Measurements from ENCODE around the gene QKI. TPM values are rescaled to one million over a fixed set of nuclear protein-coding genes. Genes with fewer than 3 reads are reported as not detected.
A peak's percentile ranks its signal among the peaks of the same experiment; 100 is the strongest.

Gene QKI
- total and polyA plus RNA-seq, 10 of the 15 experiments (the other 5 are each of a cell fraction or from before 2014, with no cell fraction given), result 4.7 to 72.5 (median 38.9) TPM

DNA sequence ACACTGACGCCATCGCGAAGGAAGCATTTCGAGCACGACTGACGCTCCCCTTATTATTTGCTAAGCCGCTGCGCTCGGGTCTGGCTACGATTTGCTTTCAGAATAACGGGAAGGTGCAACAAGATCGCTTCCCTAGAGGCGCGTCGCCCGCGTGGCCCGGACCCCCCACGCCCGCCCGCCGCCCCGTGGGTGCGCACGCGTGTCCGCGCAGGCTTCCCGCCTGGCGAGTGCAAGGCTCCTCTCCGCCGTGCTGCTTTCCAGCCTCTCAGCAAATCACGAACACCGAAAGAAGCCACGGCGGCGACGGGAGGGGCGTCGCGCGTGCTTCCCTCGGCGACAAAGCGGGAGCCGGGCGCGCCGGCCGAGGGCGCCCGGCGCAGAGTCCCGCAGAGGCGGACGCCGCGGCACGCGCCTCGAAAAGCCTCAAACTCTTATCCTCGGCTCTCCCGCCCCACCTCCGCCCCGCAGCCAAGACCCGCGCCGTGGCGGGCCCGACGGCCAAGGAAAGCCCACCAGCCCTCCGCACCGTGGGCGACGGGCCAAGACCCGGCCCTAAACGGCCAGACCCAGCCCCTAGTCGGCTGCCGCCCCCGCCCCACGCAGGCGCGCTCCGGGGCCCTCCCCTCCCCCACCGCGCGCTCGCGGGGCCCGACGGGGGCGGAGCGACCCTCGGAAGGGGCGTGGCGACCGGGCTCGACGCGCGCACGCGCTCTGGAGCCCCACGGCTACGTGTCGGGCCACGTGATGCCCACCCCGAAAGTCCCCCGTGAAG, 987 bp upstream of the QKI start (continued):
- TF ChIP-seq, protein P1, sequence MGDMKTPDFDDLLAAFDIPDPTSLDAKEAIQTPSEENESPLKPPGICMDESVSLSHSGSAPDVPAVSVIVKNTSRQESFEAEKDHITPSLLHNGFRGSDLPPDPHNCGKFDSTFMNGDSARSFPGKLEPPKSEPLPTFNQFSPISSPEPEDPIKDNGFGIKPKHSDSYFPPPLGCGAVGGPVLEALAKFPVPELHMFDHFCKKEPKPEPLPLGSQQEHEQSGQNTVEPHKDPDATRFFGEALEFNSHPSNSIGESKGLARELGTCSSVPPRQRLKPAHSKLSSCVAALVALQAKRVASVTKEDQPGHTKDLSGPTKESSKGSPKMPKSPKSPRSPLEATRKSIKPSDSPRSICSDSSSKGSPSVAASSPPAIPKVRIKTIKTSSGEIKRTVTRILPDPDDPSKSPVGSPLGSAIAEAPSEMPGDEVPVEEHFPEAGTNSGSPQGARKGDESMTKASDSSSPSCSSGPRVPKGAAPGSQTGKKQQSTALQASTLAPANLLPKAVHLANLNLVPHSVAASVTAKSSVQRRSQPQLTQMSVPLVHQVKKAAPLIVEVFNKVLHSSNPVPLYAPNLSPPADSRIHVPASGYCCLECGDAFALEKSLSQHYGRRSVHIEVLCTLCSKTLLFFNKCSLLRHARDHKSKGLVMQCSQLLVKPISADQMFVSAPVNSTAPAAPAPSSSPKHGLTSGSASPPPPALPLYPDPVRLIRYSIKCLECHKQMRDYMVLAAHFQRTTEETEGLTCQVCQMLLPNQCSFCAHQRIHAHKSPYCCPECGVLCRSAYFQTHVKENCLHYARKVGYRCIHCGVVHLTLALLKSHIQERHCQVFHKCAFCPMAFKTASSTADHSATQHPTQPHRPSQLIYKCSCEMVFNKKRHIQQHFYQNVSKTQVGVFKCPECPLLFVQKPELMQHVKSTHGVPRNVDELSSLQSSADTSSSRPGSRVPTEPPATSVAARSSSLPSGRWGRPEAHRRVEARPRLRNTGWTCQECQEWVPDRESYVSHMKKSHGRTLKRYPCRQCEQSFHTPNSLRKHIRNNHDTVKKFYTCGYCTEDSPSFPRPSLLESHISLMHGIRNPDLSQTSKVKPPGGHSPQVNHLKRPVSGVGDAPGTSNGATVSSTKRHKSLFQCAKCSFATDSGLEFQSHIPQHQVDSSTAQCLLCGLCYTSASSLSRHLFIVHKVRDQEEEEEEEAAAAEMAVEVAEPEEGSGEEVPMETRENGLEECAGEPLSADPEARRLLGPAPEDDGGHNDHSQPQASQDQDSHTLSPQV (IDR thresholded peaks at IDR 0.05), result no peak
- peak; percentile 12 for TF ChIP-seq MXI1 (IDR thresholded peaks at IDR 0.05; ENCODE audit: low read depth, low read length)
- no peak for TF ChIP-seq NR2C2 (IDR thresholded peaks at IDR 0.05; ENCODE audit: borderline replicate concordance, control insufficient read depth, insufficient read length, low read depth)
- no peak for TF ChIP-seq ZNF384 (IDR thresholded peaks at IDR 0.05; ENCODE audit: borderline replicate concordance, low read depth, low read length)
- TF ChIP-seq TBL1XR1 (IDR thresholded peaks at IDR 0.05; ENCODE audit: low read depth, low read length), result no peak
- TF ChIP-seq SUZ12 (IDR thresholded peaks at IDR 0.05; ENCODE audit: unreplicated experiment), result no peak
- TF ChIP-seq, protein P2, sequence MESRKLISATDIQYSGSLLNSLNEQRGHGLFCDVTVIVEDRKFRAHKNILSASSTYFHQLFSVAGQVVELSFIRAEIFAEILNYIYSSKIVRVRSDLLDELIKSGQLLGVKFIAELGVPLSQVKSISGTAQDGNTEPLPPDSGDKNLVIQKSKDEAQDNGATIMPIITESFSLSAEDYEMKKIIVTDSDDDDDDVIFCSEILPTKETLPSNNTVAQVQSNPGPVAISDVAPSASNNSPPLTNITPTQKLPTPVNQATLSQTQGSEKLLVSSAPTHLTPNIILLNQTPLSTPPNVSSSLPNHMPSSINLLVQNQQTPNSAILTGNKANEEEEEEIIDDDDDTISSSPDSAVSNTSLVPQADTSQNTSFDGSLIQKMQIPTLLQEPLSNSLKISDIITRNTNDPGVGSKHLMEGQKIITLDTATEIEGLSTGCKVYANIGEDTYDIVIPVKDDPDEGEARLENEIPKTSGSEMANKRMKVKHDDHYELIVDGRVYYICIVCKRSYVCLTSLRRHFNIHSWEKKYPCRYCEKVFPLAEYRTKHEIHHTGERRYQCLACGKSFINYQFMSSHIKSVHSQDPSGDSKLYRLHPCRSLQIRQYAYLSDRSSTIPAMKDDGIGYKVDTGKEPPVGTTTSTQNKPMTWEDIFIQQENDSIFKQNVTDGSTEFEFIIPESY (IDR thresholded peaks at IDR 0.05), result no peak
- no peak for TF ChIP-seq NR2C1 (IDR thresholded peaks at IDR 0.05)
- TF ChIP-seq SUPT20H (IDR thresholded peaks at IDR 0.05; ENCODE audit: borderline replicate concordance, control insufficient read depth, low read depth, low read length), result no peak
- no peak for TF ChIP-seq SMC3 (IDR thresholded peaks at IDR 0.05; ENCODE audit: borderline replicate concordance, low read length)
- no peak for TF ChIP-seq RBBP5 (conservative IDR thresholded peaks at IDR 0.05)
- TF ChIP-seq ASH2L (IDR thresholded peaks at IDR 0.05; ENCODE audit: borderline replicate concordance, low read depth), result peak; percentile 92
- TF ChIP-seq SP1 (IDR thresholded peaks at IDR 0.05; ENCODE audit: low read depth, low read length), result no peak
- TF ChIP-seq ETV6 (conservative IDR thresholded peaks at IDR 0.05 in 1 of 2, IDR thresholded peaks at IDR 0.05 in 1 of 2; ENCODE audit: borderline replicate concordance in 1 of 2, low read depth in 1 of 2), result 0 out of 4 replicates have a peak, but pooled peaks of 1 of the 2 experiments have one; percentile 11
- TF ChIP-seq ZNF622 (IDR thresholded peaks at IDR 0.05), result no peak
- TF ChIP-seq, protein P3, sequence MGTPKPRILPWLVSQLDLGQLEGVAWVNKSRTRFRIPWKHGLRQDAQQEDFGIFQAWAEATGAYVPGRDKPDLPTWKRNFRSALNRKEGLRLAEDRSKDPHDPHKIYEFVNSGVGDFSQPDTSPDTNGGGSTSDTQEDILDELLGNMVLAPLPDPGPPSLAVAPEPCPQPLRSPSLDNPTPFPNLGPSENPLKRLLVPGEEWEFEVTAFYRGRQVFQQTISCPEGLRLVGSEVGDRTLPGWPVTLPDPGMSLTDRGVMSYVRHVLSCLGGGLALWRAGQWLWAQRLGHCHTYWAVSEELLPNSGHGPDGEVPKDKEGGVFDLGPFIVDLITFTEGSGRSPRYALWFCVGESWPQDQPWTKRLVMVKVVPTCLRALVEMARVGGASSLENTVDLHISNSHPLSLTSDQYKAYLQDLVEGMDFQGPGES (IDR thresholded peaks at IDR 0.05), result no peak; the same call in 1 of the 2 replicates
- no peak for TF ChIP-seq ESRRA (IDR thresholded peaks at IDR 0.05; ENCODE audit: low read length)
- TF ChIP-seq, protein P4, sequence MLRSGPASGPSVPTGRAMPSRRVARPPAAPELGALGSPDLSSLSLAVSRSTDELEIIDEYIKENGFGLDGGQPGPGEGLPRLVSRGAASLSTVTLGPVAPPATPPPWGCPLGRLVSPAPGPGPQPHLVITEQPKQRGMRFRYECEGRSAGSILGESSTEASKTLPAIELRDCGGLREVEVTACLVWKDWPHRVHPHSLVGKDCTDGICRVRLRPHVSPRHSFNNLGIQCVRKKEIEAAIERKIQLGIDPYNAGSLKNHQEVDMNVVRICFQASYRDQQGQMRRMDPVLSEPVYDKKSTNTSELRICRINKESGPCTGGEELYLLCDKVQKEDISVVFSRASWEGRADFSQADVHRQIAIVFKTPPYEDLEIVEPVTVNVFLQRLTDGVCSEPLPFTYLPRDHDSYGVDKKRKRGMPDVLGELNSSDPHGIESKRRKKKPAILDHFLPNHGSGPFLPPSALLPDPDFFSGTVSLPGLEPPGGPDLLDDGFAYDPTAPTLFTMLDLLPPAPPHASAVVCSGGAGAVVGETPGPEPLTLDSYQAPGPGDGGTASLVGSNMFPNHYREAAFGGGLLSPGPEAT (IDR thresholded peaks at IDR 0.05; ENCODE audit: low read depth), result 0 out of 2 replicates have a peak, but pooled peaks have one; percentile 14
- no peak for TF ChIP-seq FOXK2 (IDR thresholded peaks at IDR 0.05)
- TF ChIP-seq ZSCAN29 (IDR thresholded peaks at IDR 0.05), result 0 out of 2 replicates have a peak, but pooled peaks have one; percentile 9
- TF ChIP-seq SIX5 (IDR thresholded peaks at IDR 0.05; ENCODE audit: low read depth, low read length, severe bottlenecking), result no peak
